H1 (cell line): ENCODE measurements around the gene MYOG. TPM values are rescaled to one million over a fixed set of nuclear protein-coding genes. Genes with fewer than 3 reads are reported as not detected.

Experiments used
- CTCF ChIA-PET: fragments of 300-600 bp; sonication (Branson Sonifier 250); formaldehyde crosslinking; loops from one replicate; lab custom pipeline; 2021; ENCODE audit not compliant: partially characterized antibody; lab: Charles Lee
- POLR2A ChIA-PET: fragments of 300-600 bp; sonication (Branson Sonifier 250); formaldehyde crosslinking; loops from one replicate; lab custom pipeline; 2021; ENCODE audit warnings: inconsistent platforms; ENCODE audit not compliant: partially characterized antibody; lab: Charles Lee
- DNase-seq, 2 experiments: peaks; one replicate each; pipeline versions ENCODE4 v3.0.0 to v3.0.0-alpha.2; 2010 to 2022; ENCODE audit warnings: low spot score in 2 of 2, low read depth in 1 of 2, mixed read lengths in 1 of 2
- FAIRE-seq: peaks from 2 replicates; lab custom pipeline; 2011; peaks lifted over from hg19 to GRCh38; lab: Jason Lieb, UNC
- H2AFZ ChIP-seq: 2 replicates; pipeline ENCODE4 v1.8.1; 2012; ENCODE audit warnings: low read length, inconsistent platforms
- H2AK5ac ChIP-seq: 2 replicates; pipeline ENCODE4 v1.6.1; 2013; ENCODE audit warnings: low read depth, low read length
- H2BK120ac ChIP-seq: replicated peaks from 2 replicates; pipeline ENCODE3; 2013; ENCODE audit warnings: low read depth, low read length, inconsistent platforms
- H2BK12ac ChIP-seq: 2 replicates; pipeline ENCODE4 v1.6.1; 2013; ENCODE audit warnings: low read depth, low read length
- H2BK15ac ChIP-seq: 2 replicates; pipeline ENCODE4 v1.6.1; 2013; ENCODE audit warnings: low read length
- H2BK20ac ChIP-seq: 2 replicates; pipeline ENCODE4 v1.6.1; 2013; ENCODE audit warnings: low read length
- H2BK5ac ChIP-seq: 2 replicates; pipeline ENCODE4 v1.6.1; 2013; ENCODE audit warnings: low read depth, low read length
- H3K14ac ChIP-seq: 2 replicates; pipeline ENCODE4 v1.6.1; 2013; ENCODE audit warnings: inconsistent platforms; ENCODE audit not compliant: insufficient read length
- H3K18ac ChIP-seq: 2 replicates; pipeline ENCODE4 v1.6.1; 2013; ENCODE audit warnings: low read length; ENCODE audit errors: extremely low read depth
- H3K23ac ChIP-seq: 2 replicates; pipeline ENCODE4 v1.6.1; 2013; ENCODE audit warnings: inconsistent platforms; ENCODE audit not compliant: insufficient read length
- H3K23me2 ChIP-seq: 2 replicates; pipeline ENCODE4 v1.6.1; 2013; ENCODE audit warnings: low read depth, low read length
- H3K27ac ChIP-seq: 2 replicates; pipeline ENCODE4 v1.6.1; 2011; ENCODE audit warnings: low read depth, low read length, inconsistent platforms
- H3K27me3 ChIP-seq, 4 experiments: replicated peaks in 1 of 4; 1 replicate in 1 of 4; 2 replicates in 3 of 4; pipeline versions ENCODE4 v1.6.1 to v1.8.1; 2011 to 2013; ENCODE audit warnings: low read length in 3 of 4, mild to moderate bottlenecking in 3 of 4, inconsistent platforms in 2 of 4, mixed read lengths in 2 of 4, moderate library complexity in 1 of 4; ENCODE audit not compliant: control insufficient read depth in 3 of 4, insufficient read depth in 3 of 4; ENCODE audit errors: extremely low read depth in 1 of 4
- H3K36me3 ChIP-seq, 4 experiments: 2 replicates each; pipeline versions ENCODE4 v1.6.1 to v1.8.1; 2011 to 2013; ENCODE audit warnings: mild to moderate bottlenecking in 4 of 4, low read length in 3 of 4, moderate library complexity in 2 of 4, control low read depth in 1 of 4, inconsistent platforms in 1 of 4; ENCODE audit not compliant: insufficient read depth in 4 of 4, control insufficient read depth in 2 of 4
- H3K4ac ChIP-seq: replicated peaks from 2 replicates; pipeline ENCODE3; 2013; ENCODE audit warnings: low read length, low read depth, mixed read lengths, inconsistent platforms; ENCODE audit not compliant: insufficient read length
- H3K4me1 ChIP-seq, 4 experiments: replicated peaks in 1 of 4; 1 replicate in 1 of 4; 2 replicates in 3 of 4; pipeline versions ENCODE4 v1.6.1 to v1.8.1; 2011 to 2013; ENCODE audit warnings: low read length in 3 of 4, inconsistent platforms in 2 of 4, mixed read lengths in 1 of 4; ENCODE audit not compliant: insufficient read depth in 4 of 4, control insufficient read depth in 3 of 4
- H3K4me2 ChIP-seq, 2 experiments: 2 replicates each; pipeline versions ENCODE4 v1.6.1 to v1.8.1; 2011 to 2013; ENCODE audit warnings: low read depth in 2 of 2, low read length in 2 of 2, control low read depth in 1 of 2, inconsistent platforms in 1 of 2, mild to moderate bottlenecking in 1 of 2; ENCODE audit not compliant: insufficient read depth in 1 of 2
- H3K4me3 ChIP-seq, 4 experiments: fragments of 200-600, 300-600 bp in 1 of 4; sonication (generic), shearing (Covaris generic), sonication (Bioruptor Twin) in 1 of 4; 2 replicates each; pipeline versions ENCODE4 v1.5.1 to v1.8.1; 2011 to 2016; ENCODE audit warnings: low read length in 4 of 4, low read depth in 3 of 4, control low read depth in 2 of 4, inconsistent platforms in 2 of 4, mild to moderate bottlenecking in 2 of 4, mixed read lengths in 1 of 4, moderate library complexity in 1 of 4; ENCODE audit not compliant: insufficient read depth in 2 of 4; ENCODE audit errors: extremely low read depth in 1 of 4
- H3K56ac ChIP-seq: replicated peaks from 2 replicates; pipeline ENCODE3; 2013; ENCODE audit warnings: low read depth, mild to moderate bottlenecking, mixed read lengths, low read length, inconsistent platforms; ENCODE audit not compliant: insufficient read length
- H3K79me1 ChIP-seq: 2 replicates; pipeline ENCODE4 v1.6.1; 2013; ENCODE audit warnings: low read depth, low read length, control low read depth
- H3K79me2 ChIP-seq, 2 experiments: 2 replicates each; pipeline versions ENCODE4 v1.6.1 to v1.8.1; 2012 to 2013; ENCODE audit warnings: low read length in 2 of 2, mild to moderate bottlenecking in 2 of 2, inconsistent platforms in 1 of 2; ENCODE audit not compliant: insufficient read depth in 2 of 2, control insufficient read depth in 1 of 2
- H3K9ac ChIP-seq, 4 experiments: replicated peaks in 1 of 4; 1 replicate in 1 of 4; 2 replicates in 3 of 4; pipeline versions ENCODE4 v1.6.1 to v1.8.1; 2011 to 2013; ENCODE audit warnings: low read depth in 3 of 4, low read length in 3 of 4, control low read depth in 2 of 4, mild to moderate bottlenecking in 2 of 4, moderate library complexity in 2 of 4, inconsistent platforms in 1 of 4; ENCODE audit errors: extremely low read depth in 1 of 4
- H3K9me3 ChIP-seq, 2 experiments: 2 replicates each; pipeline versions ENCODE4 v1.6.1 to v1.8.1; 2012 to 2013; ENCODE audit warnings: mild to moderate bottlenecking in 2 of 2, moderate library complexity in 2 of 2, control low read depth in 1 of 2, inconsistent platforms in 1 of 2, low read depth in 1 of 2, low read length in 1 of 2, mixed read lengths in 1 of 2; ENCODE audit not compliant: insufficient read depth in 2 of 2
- H4K20me1 ChIP-seq, 2 experiments: replicated peaks in 1 of 2; 2 replicates each; pipeline versions ENCODE3 to v1.8.1; 2011 to 2013; ENCODE audit warnings: inconsistent platforms in 2 of 2, low read length in 2 of 2, mild to moderate bottlenecking in 1 of 2; ENCODE audit not compliant: insufficient read depth in 2 of 2, control insufficient read depth in 1 of 2
- H4K5ac ChIP-seq: 2 replicates; pipeline ENCODE4 v1.6.1; 2013; ENCODE audit warnings: low read length, low read depth, mixed read lengths, inconsistent platforms; ENCODE audit not compliant: insufficient read length
- H4K8ac ChIP-seq: 2 replicates; pipeline ENCODE4 v1.8.0; 2013; ENCODE audit warnings: mild to moderate bottlenecking, moderate library complexity, low read length, inconsistent platforms; ENCODE audit not compliant: insufficient read depth; ENCODE audit errors: extremely low read depth
- H4K91ac ChIP-seq: replicated peaks from 2 replicates; pipeline ENCODE3; 2013; ENCODE audit warnings: low read length, mixed read lengths, inconsistent platforms; ENCODE audit not compliant: insufficient read length
- BCL11A ChIP-seq, 2 experiments: IDR thresholded peaks; one replicate each; pipeline ENCODE4 v1.6.1; 2011; ENCODE audit warnings: low read depth in 2 of 2, low read length in 2 of 2, mild to moderate bottlenecking in 2 of 2
- EGR1 ChIP-seq: IDR thresholded peaks from 2 replicates; pipeline ENCODE4 v1.6.1; 2011; ENCODE audit warnings: low read depth, low read length, borderline replicate concordance
- GTF2F1 ChIP-seq: IDR thresholded peaks from 2 replicates; pipeline ENCODE4 v1.6.1; 2012; ENCODE audit warnings: low read depth, low read length, improper control_type of control experiment, borderline replicate concordance
- RBBP5 ChIP-seq: IDR thresholded peaks from 2 replicates; pipeline ENCODE4 v1.7.1; 2012; ENCODE audit warnings: low read depth, mild to moderate bottlenecking, inconsistent platforms, low read length, moderate library complexity, borderline replicate concordance
- SIX5 ChIP-seq: IDR thresholded peaks from 2 replicates; pipeline ENCODE4 v1.6.1; 2011; ENCODE audit warnings: mild to moderate bottlenecking, low read depth, low read length
- SP2 ChIP-seq: IDR thresholded peaks from 2 replicates; pipeline ENCODE4 v1.6.1; 2012; ENCODE audit warnings: mild to moderate bottlenecking, low read length, inconsistent platforms
- WGBS, 2 experiments: shearing (Covaris generic) in 1 of 2; methylation state at CpG; one replicate each; pipeline versions ENCODE4 v1.1.6 to v1.1.7; 2013 to 2015; ENCODE audit warnings: low lambda C conversion rate in 2 of 2, mixed read lengths in 2 of 2, inconsistent platforms in 1 of 2, low coverage in 1 of 2, missing lambda C conversion rate in 1 of 2; ENCODE audit not compliant: insufficient replicate concordance in 2 of 2, insufficient coverage in 1 of 2, insufficient read length in 1 of 2; ENCODE audit errors: extremely low coverage in 1 of 2, missing lambda C conversion rate in 1 of 2; 5-methylcytosine and 5-hydroxymethylcytosine counted together
- polyA plus RNA-seq, 7 experiments: library from polyadenylated mRNA; depleted of rRNA in 3 of 7; stranded (reverse) in 5 of 7; unstranded in 2 of 7; fragments of >200 nt in 5 of 7; fragments of 200-250 nt in 2 of 7; gene quantifications; 1 replicate in 5 of 7; 2 replicates in 1 of 7; 4 replicates in 1 of 7; pipeline versions ENCODE4 v1.2.1 to v1.2.3, GENCODE V29; 2011 to 2013; ENCODE audit warnings: missing spikeins in 2 of 7, mixed read lengths in 2 of 7
- total RNA-seq: library from RNA; stranded (reverse); fragmentation: NEBNext Ultra II Directional; extraction: Animal tissue kit (Norgen Biotek cat#: 25700); gene quantifications from 2 replicates; pipeline ENCODE4 v1.2.1, GENCODE V29; 2021

MYOG gene
- total and polyA plus RNA-seq, 2 of the 8 experiments (the other 6 are each of a cell fraction or from before 2014, with no cell fraction given) = not detected

DNA sequence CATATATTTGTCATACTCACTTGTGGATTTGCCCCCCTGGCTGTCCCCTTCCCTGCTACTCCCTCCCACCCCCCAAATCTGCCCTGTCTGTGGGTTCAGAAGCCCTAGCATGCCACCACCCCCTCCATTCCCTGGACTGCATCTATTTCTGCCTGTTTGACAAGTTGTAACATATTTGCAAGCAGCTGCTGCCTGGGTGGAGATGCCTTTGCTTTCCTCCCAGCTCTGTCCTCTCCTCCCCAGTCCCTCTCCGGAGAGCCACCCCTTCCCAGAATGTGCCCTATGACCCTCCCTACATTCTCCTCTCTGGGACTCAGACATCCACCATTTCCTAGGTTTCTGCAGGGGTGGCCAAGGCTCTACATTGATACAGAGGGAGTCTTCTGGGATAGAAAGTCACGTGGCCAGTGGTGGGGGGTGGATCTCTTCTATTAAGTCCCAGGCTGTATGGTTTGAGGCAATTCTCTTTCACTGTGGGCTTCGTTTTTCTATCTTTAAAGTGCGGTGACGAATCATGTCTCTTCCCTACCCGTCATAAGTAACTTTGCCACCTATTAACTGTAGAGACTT is 6.0 kb upstream of the MYOG start:
- H3K79me1 ChIP-seq = no peaks in the 10 kb centered on the region
- H2BK20ac ChIP-seq = no peak overlapping the region
- DNase-seq = no peak
- no peak overlapping the region for H2AFZ ChIP-seq
- no peak overlapping the region for H2AK5ac ChIP-seq
- no peak overlapping the region for H4K91ac ChIP-seq
- H3K4me3 ChIP-seq = no peak overlapping the region
- H3K27ac ChIP-seq = no peak overlapping the region
- CTCF ChIA-PET = interaction anchor here (0.7 to 4.0 kb wide), 2 partner anchors 52 to 1957 kb away, joined by 3 to 13 read pairs; no protein-coding TSS in a partner anchor
- FAIRE-seq = no peak
- 79% methylated on average over 6 of the region's 6 CpGs; no CpG with 5 or more reads in 1 of the 2 experiments for WGBS, 2 experiments
- H4K8ac ChIP-seq = no peak overlapping the region
- no peak for TF ChIP-seq BCL11A (IDR thresholded peaks at IDR 0.05; ENCODE audit: low read depth in 2 of 2, low read length in 2 of 2)
- no peak for TF ChIP-seq SIX5
- no peak for TF ChIP-seq EGR1
- TF ChIP-seq SP2 = no peak
- TF ChIP-seq RBBP5 = no peak
- no peak for TF ChIP-seq GTF2F1
- H3K9ac ChIP-seq = no peak overlapping the region
- H3K56ac ChIP-seq = no peak overlapping the region
- no peak overlapping the region for H3K14ac ChIP-seq
- no peak overlapping the region for H3K23ac ChIP-seq
- no peak overlapping the region for H3K18ac ChIP-seq
- H3K27me3 ChIP-seq = 0 out of 7 replicates have a peak, but pooled peaks cover 0 to 2% (median 0%) of the 10 kb centered on the region in 4 experiments
- H3K4ac ChIP-seq = no peak overlapping the region
- no peaks in the 10 kb centered on the region for H3K36me3 ChIP-seq
- H4K20me1 ChIP-seq = no peaks in the 10 kb centered on the region
- peaks cover 1% of the 10 kb centered on the region; the same call in 1 of the 2 replicates for H3K23me2 ChIP-seq
- no peak overlapping the region for H3K4me2 ChIP-seq
- POLR2A ChIA-PET = interaction anchor here (0.6 to 1.4 kb wide), 2 partner anchors 16 to 120 kb away, joined by 3 read pairs; no protein-coding TSS in a partner anchor
- H2BK12ac ChIP-seq = no peak overlapping the region
- H2BK120ac ChIP-seq = no peak overlapping the region
- no peaks in the 10 kb centered on the region for H3K79me2 ChIP-seq
- H2BK15ac ChIP-seq = no peak overlapping the region
- peaks cover 3 to 16% of the 10 kb centered on the region in 2 experiments; a peak in 2 of 4 replicates for H3K9me3 ChIP-seq
- H4K5ac ChIP-seq = no peak overlapping the region
- H3K4me1 ChIP-seq = peaks cover 0 to 3% (median 0%) of the 10 kb centered on the region in 4 experiments; a peak in 1 of 7 replicates
- no peak overlapping the region for H2BK5ac ChIP-seq
